ENCODE results near the gene LRRK2.
A peak's percentile ranks its signal among the peaks of the same experiment; 100 is the strongest.

The LRRK2 gene

DNA sequence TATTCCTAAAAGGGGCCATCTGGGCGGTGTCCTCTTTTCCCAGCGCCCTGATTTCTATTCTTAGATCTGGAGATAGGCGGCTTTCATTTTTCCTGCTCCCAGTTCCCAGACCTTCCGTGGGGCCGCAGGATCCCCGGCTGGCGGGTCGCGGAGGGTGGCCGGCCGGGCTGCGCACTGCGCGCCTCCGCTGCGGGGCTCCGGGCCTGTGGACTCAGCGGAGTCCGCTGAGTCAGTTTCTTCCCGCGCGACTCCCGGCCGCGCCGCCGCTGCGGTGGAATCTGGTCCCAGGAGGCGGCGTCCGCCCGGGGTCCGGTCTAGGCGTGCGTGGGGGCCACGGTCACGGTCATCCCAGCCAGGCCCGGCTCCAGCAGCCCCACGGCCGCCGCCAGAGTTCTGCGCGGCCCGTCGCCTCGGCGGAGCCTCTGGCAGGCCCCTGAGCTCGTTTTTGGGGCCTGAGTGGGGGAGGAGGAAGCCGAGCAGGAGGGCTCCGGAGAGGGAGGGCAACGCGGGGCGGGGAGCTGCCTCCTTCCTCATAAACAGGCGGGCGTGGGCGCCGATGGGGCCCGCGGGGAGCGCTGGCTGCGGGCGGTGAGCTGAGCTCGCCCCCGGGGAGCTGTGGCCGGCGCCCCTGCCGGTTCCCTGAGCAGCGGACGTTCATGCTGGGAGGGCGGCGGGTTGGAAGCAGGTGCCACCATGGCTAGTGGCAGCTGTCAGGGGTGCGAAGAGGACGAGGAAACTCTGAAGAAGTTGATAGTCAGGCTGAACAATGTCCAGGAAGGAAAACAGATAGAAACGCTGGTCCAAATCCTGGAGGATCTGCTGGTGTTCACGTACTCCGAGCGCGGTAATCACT lies at the start of gene LRRK2:
Gene LRRK2 (plus strand): TSS at position 559 of the 853 bp plus-strand sequence. CDS start 135 bp downstream, at position 694.
- Histone ChIP-seq H3K27ac (peak within 1 kb of the TSS; percentile 99), H3K9ac (peak within 1 kb of the TSS; percentile 95), H3K4me1 (peaks cover 42% of the 10 kb centered on the region), H3K36me3 (no peaks in the 10 kb centered on the region), H3K4me3 (peak within 1 kb of the TSS; percentile 75), H3K27me3 (no peaks in the 10 kb centered on the region), H4K20me1 (no peaks in the 10 kb centered on the region), H3K4me2 (peak within 1 kb of the TSS; percentile 92), H3K9me3 (no peaks in the 10 kb centered on the region; the same call in 1 of the 2 replicates)
- TF ChIP-seq Cebpa-rat (IDR thresholded peaks at IDR 0.05), result no peak

DNA sequence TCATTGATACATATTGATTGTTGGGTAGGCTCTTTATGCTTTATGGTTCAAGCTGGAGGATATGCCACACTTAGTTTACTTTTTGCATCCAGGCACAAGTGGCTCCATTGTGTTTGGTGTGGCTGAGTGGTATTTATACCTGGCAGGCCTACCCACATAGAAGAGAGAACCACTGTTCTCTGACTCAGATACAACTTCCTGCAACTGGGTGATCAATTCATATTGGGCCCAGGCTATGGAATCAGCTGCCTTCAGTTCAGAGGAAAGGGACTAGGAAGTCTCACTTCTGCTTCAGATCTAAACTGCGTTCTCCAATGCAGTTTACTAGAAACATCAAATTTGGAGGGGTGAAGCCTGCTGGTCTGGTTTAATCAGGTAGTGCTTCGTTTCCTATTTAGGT lies 49.8 kb upstream of the LRRK2 start:
- Histone ChIP-seq H3K4me1 (peaks cover 7% of the 10 kb centered on the region; the same call in 1 of the 2 replicates), H4K20me1 (no peaks in the 10 kb centered on the region), H3K4me2 (no peak overlapping the region), H3K36me3 (no peaks in the 10 kb centered on the region), H3K4me3 (no peak overlapping the region), H3K27ac (no peak overlapping the region), H3K27me3 (no peaks in the 10 kb centered on the region), H3K9me3 (0 out of 2 replicates have a peak, but pooled peaks cover under 1% of the 10 kb centered on the region), H3K9ac (no peak overlapping the region)
- TF ChIP-seq Cebpa-rat (IDR thresholded peaks at IDR 0.05), result no peak

DNA sequence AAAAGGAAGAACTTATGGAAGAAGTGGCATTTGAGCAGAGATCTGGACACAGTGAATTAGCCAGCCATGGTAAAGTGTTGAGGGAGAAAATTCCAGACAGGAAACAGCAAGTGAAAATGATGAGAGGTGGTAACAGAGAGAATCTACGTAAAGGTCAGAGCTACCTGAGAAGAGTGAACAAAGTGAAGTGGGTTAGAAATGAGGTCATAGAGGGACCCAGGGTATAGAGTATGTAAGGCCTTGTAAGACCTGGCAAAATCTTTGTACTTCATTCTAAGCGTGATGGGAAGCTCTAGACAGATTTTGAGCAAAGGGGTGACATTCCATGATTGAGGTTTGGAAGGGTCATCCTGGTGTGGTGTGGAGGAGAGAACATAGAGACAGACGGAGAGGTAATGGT lies 49.3 kb upstream of the LRRK2 start:
- Histone ChIP-seq H4K20me1 (no peaks in the 10 kb centered on the region), H3K36me3 (no peaks in the 10 kb centered on the region), H3K27ac (no peak overlapping the region), H3K9me3 (peaks cover 5% of the 10 kb centered on the region; the same call in 1 of the 2 replicates), H3K4me2 (no peak overlapping the region), H3K4me1 (peaks cover 5% of the 10 kb centered on the region; the same call in 1 of the 2 replicates), H3K9ac (no peak overlapping the region), H3K4me3 (no peak overlapping the region), H3K27me3 (no peaks in the 10 kb centered on the region)
- no peak for TF ChIP-seq Cebpa-rat (IDR thresholded peaks at IDR 0.05)

DNA sequence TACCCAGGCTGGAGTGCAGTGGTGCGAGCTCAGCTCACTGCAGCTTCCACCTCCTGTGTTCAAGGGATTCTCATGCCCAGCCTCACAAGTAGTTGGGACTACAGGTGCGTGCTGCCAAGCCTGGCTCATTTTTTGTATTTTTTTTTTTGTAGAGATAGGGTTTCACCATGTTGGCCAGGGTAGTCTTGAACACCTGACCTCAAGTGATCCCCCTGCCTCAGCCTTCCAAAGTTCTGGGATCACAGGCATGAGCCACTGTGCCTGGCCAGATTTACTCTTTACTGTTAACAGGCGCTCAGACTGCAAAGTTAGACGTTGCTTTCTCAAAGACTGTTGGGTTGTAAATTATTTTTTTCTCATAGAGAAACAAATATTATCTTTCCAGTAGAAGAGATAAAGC lies 46.1 kb upstream of the LRRK2 start:
- H3K4me1 ChIP-seq, result peaks cover 7% of the 10 kb centered on the region
- H3K4me3 ChIP-seq, result no peak overlapping the region
- no peak overlapping the region for H3K4me2 ChIP-seq
- H3K27me3 ChIP-seq, result no peaks in the 10 kb centered on the region
- H4K20me1 ChIP-seq, result no peaks in the 10 kb centered on the region
- H3K9me3 ChIP-seq, result peaks cover 5% of the 10 kb centered on the region; the same call in 1 of the 2 replicates
- H3K36me3 ChIP-seq, result no peaks in the 10 kb centered on the region
- no peak overlapping the region for H3K9ac ChIP-seq
- no peak for TF ChIP-seq Cebpa-rat (IDR thresholded peaks at IDR 0.05)
- H3K27ac ChIP-seq, result no peak overlapping the region

DNA sequence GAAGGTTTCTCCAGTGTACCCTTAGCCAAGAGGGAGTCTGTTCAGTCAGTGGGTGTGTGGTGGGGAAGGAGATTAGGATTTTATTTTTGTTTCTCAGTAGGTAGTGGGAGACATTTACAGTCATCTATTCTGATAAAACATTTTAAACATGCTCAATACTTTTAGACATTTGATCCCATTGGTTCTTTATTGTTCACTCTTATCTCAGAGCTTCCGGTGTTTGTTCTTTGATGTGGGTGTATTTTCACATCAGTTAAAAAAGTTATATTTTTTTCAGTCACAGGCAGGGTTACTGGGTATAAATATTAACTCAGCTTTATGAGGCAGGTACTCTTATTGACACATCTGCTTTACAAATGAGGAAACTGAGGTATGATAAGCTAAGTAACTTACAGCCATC lies 43.3 kb upstream of the LRRK2 start:
- H3K4me2 ChIP-seq, result 0 out of 2 replicates have a peak overlapping the region, but pooled peaks have one; percentile 2
- no peak for TF ChIP-seq Cebpa-rat (IDR thresholded peaks at IDR 0.05)
- peaks cover 7% of the 10 kb centered on the region for H3K4me1 ChIP-seq
- no peak overlapping the region for H3K9ac ChIP-seq
- H3K27me3 ChIP-seq, result no peaks in the 10 kb centered on the region
- no peak overlapping the region for H3K4me3 ChIP-seq
- H3K9me3 ChIP-seq, result peaks cover 5% of the 10 kb centered on the region; the same call in 1 of the 2 replicates
- no peak overlapping the region for H3K27ac ChIP-seq
- no peaks in the 10 kb centered on the region for H3K36me3 ChIP-seq
- H4K20me1 ChIP-seq, result no peaks in the 10 kb centered on the region

DNA sequence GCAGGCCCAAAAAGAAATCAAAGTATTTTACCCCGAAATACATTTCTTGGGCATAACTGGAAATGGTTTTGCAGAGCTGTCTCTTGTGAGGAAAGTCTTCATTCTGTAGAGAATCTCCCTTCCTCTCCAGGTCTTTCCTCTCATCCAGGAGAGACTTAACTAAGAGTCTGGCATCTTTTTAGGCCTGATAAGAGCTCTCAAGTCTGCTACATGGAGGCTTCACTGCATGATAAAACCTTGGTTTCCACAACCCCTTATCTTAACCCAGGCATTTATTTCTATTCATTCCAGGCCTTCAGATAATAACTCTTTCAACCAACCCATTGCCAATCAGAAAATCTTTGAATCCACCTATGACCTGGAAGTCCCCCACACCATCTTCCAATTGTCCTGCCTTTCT lies 41.1 kb upstream of the LRRK2 start:
- Histone ChIP-seq H3K27ac (no peak overlapping the region), H3K4me3 (no peak overlapping the region), H3K4me2 (no peak overlapping the region), H3K9ac (no peak overlapping the region), H4K20me1 (no peaks in the 10 kb centered on the region), H3K27me3 (no peaks in the 10 kb centered on the region), H3K4me1 (peaks cover 7% of the 10 kb centered on the region), H3K36me3 (no peaks in the 10 kb centered on the region), H3K9me3 (peaks cover 14% of the 10 kb centered on the region)
- no peak for TF ChIP-seq Cebpa-rat (IDR thresholded peaks at IDR 0.05)

DNA sequence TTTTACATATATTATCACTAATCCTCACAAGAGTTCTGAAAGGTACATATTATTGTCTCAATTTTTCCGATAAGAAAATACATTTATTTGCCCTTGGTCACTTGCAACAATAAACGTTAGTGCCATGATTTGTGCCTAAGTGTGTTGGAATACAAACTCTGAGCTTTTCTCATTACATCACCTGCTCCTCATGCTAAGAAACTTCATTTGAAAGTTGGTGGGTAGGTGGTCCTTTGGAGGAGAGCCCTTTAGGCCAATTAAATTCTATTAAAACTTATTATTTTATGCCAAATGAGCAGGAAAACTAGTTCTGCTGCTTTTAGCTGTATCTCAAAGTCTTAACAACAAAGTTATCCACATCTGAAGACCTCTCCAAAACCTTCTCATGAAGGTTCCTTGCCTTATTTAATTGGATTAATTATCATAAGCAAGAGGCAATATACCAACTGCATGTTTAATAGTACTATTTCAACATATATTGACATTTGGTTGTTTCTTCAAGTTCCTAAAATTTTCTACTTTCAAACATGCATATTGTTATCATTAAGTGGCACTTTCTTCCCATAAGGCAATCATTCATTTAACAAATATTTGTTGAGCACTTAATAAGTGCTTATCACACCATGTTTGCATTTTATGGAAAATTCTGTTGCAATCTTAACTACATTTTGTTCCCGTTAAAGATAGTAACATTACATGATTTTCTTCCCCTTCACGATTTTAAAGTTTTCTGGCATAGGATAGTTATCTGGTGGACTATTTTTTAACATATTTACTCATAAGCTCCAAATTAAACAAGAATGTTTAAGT lies 40.1 kb upstream of the LRRK2 start:
- Histone ChIP-seq H3K27ac (no peak overlapping the region), H3K4me2 (no peak overlapping the region), H3K4me1 (peaks cover 7% of the 10 kb centered on the region), H3K36me3 (no peaks in the 10 kb centered on the region), H4K20me1 (no peaks in the 10 kb centered on the region), H3K27me3 (no peaks in the 10 kb centered on the region), H3K9ac (no peak overlapping the region), H3K9me3 (peaks cover 19% of the 10 kb centered on the region), H3K4me3 (no peak overlapping the region)
- no peak for TF ChIP-seq Cebpa-rat (IDR thresholded peaks at IDR 0.05)

DNA sequence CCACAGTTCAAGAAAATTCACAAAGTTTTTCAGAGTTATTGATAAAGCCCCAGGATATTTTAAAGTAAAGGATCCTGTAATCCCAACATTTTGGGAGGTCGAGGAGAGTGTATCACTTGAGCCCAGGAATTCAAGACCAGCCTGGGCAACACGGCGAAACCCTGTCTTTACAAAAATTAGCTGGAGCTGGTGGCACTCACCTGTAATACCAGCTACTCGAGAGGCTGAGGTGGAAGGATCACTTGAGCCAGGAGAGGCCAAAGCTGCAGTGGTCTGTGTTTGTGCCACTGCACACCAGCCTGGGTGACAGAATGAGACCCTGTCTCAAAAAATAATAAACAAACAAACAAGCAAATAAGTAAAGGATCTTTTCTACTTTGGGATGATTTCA lies 39.5 kb upstream of the LRRK2 start:
- Histone ChIP-seq H3K27me3 (no peaks in the 10 kb centered on the region), H3K4me1 (peaks cover 7% of the 10 kb centered on the region), H3K9ac (no peak overlapping the region), H3K36me3 (no peaks in the 10 kb centered on the region), H3K9me3 (peaks cover 19% of the 10 kb centered on the region), H3K4me3 (no peak overlapping the region), H3K27ac (no peak overlapping the region), H3K4me2 (no peak overlapping the region), H4K20me1 (no peaks in the 10 kb centered on the region)
- no peak for TF ChIP-seq Cebpa-rat (IDR thresholded peaks at IDR 0.05)

DNA sequence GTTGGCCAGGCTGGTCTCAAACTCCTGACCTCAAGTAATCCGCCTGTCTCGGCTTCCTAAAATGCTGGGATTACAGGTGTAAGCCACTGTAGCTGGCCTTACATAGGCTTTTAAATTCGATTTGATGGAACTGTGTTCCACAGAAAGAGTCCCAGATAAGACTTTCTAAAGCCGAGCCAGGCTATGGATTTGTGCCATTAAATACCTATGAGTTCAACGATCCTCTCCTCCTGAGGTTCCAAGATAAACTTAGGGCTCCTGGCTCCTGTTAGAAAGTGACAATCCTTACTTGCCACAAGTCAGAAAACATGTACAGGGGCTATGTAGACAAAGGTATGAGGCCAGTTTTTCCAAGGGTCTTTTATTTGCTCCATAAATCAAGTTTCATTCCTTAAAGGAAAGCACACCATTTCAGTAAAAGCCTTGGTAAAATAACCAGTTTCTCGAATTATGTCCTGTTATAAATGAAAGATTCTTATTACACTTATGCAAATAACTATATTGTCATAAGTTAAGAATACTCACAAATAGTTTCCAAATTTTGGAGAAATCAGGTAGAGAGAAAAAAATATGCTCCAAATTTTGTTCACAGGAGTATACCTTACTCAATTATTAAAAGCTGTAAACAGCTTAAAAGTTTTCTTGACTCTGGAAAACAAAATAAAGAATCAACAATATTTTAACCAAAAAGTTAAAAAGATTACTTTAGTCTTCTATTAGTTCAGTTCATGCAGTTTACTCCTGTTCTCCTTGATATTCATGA lies 36.1 kb upstream of the LRRK2 start:
- Histone ChIP-seq H3K4me2 (no peak overlapping the region), H3K9me3 (peaks cover 28% of the 10 kb centered on the region), H3K27me3 (no peaks in the 10 kb centered on the region), H3K9ac (no peak overlapping the region), H4K20me1 (no peaks in the 10 kb centered on the region), H3K27ac (no peak overlapping the region), H3K4me1 (peaks cover 10% of the 10 kb centered on the region), H3K36me3 (no peaks in the 10 kb centered on the region), H3K4me3 (no peak overlapping the region)
- no peak for TF ChIP-seq Cebpa-rat (IDR thresholded peaks at IDR 0.05)
